Mesendoderm (in vitro differentiated cells): Measurements from ENCODE around the gene PDE3A.
A peak's percentile ranks its signal among the peaks of the same experiment; 100 is the strongest.

Experiments
- DNase-seq: peaks from one replicate; pipeline ENCODE4 v3.0.0; 2013
- H2AK5ac ChIP-seq: 2 replicates; pipeline ENCODE4 v1.6.1; 2013; ENCODE audit warnings: low read length, inconsistent platforms
- H2BK120ac ChIP-seq: 2 replicates; pipeline ENCODE4 v1.6.1; 2013; ENCODE audit warnings: low read depth, mild to moderate bottlenecking, low read length, moderate library complexity, mixed read lengths
- H2BK15ac ChIP-seq: replicated peaks from 2 replicates; pipeline ENCODE4 v1.6.1; 2013; ENCODE audit warnings: low read depth, mild to moderate bottlenecking, moderate library complexity
- H2BK5ac ChIP-seq: 2 replicates; pipeline ENCODE4 v1.6.1; 2013; ENCODE audit warnings: low read length, inconsistent platforms
- H3K18ac ChIP-seq: 2 replicates; pipeline ENCODE4 v1.6.1; 2013; ENCODE audit warnings: mild to moderate bottlenecking, low read length, mixed read lengths
- H3K23ac ChIP-seq: one replicate; pipeline ENCODE4 v1.6.1; 2013; ENCODE audit warnings: low read length
- H3K27ac ChIP-seq: 2 replicates; pipeline ENCODE4 v1.5.1; 2013; ENCODE audit warnings: low read depth, mild to moderate bottlenecking, inconsistent platforms, low read length, moderate library complexity
- H3K27me3 ChIP-seq: 2 replicates; pipeline ENCODE4 v1.6.1; 2013; ENCODE audit warnings: low read length, control low read depth, mild to moderate bottlenecking, inconsistent platforms; ENCODE audit not compliant: insufficient read depth, poor library complexity
- H3K36me3 ChIP-seq: 2 replicates; pipeline ENCODE4 v1.6.1; 2013; ENCODE audit warnings: low read length, inconsistent platforms; ENCODE audit not compliant: control insufficient read depth, insufficient read depth
- H3K4ac ChIP-seq: one replicate; pipeline ENCODE4 v1.6.1; 2013; ENCODE audit warnings: low read depth, mild to moderate bottlenecking, low read length, moderate library complexity
- H3K4me1 ChIP-seq: 2 replicates; pipeline ENCODE4 v1.6.1; 2013; ENCODE audit warnings: low read depth, low read length, inconsistent platforms; ENCODE audit not compliant: control insufficient read depth
- H3K4me2 ChIP-seq: 2 replicates; pipeline ENCODE4 v1.6.1; 2013; ENCODE audit warnings: low read length
- H3K4me3 ChIP-seq: 2 replicates; pipeline ENCODE4 v1.5.1; 2013; ENCODE audit warnings: mild to moderate bottlenecking, low read length
- H3K56ac ChIP-seq: one replicate; pipeline ENCODE4 v1.6.1; 2013; ENCODE audit warnings: low read length
- H3K79me1 ChIP-seq: 2 replicates; pipeline ENCODE4 v1.6.1; 2013; ENCODE audit warnings: low read length, inconsistent platforms
- H3K79me2 ChIP-seq: 2 replicates; pipeline ENCODE4 v1.6.1; 2013; ENCODE audit warnings: mild to moderate bottlenecking, low read length; ENCODE audit not compliant: control insufficient read depth, insufficient read depth
- H3K9ac ChIP-seq: 2 replicates; pipeline ENCODE4 v1.6.1; 2013; ENCODE audit warnings: low read length, inconsistent platforms
- H4K5ac ChIP-seq: one replicate; pipeline ENCODE4 v1.6.1; 2013; ENCODE audit warnings: low read length
- H4K8ac ChIP-seq: one replicate; pipeline ENCODE4 v1.6.1; 2013; ENCODE audit warnings: low read depth, mild to moderate bottlenecking, control low read depth, low read length, moderate library complexity
- WGBS: extraction: QIAGEN DNeasy Blood & Tissue Kit; methylation state at CpG from one replicate; pipeline ENCODE4 v1.1.7; 2013; ENCODE audit warnings: low lambda C conversion rate, missing lambda C conversion rate; ENCODE audit not compliant: insufficient coverage; ENCODE audit errors: extremely low coverage; 5-methylcytosine and 5-hydroxymethylcytosine counted together

The PDE3A gene

GRCh38 chr12:20459920-20460319 lies 91.6 kb downstream of the PDE3A start:
- H4K8ac ChIP-seq, result no peak overlapping the region
- no peak overlapping the region for H3K18ac ChIP-seq
- H3K4me1 ChIP-seq, result no peaks in the 10 kb centered on the region
- H2BK15ac ChIP-seq, result no peak overlapping the region
- no peak overlapping the region for H2BK120ac ChIP-seq
- H3K9ac ChIP-seq, result no peak overlapping the region
- no CpG with 5 or more reads among the region's 1 CpG for WGBS
- H4K5ac ChIP-seq, result no peak overlapping the region
- no peaks in the 10 kb centered on the region for H3K36me3 ChIP-seq
- H3K4me3 ChIP-seq, result no peak overlapping the region
- no peak overlapping the region for H3K4ac ChIP-seq
- H3K56ac ChIP-seq, result no peak overlapping the region
- H3K27me3 ChIP-seq, result no peaks in the 10 kb centered on the region
- no peaks in the 10 kb centered on the region for H3K79me1 ChIP-seq
- peak; percentile 82 for DNase-seq
- no peak overlapping the region for H2BK5ac ChIP-seq
- H3K27ac ChIP-seq, result no peak overlapping the region
- no peaks in the 10 kb centered on the region for H3K79me2 ChIP-seq
- H2AK5ac ChIP-seq, result no peak overlapping the region
- no peak overlapping the region for H3K4me2 ChIP-seq
- H3K23ac ChIP-seq, result no peak overlapping the region

GRCh38 chr12:20460956-20461355 lies 92.6 kb downstream of the PDE3A start:
- no peaks in the 10 kb centered on the region for H3K36me3 ChIP-seq
- no peak overlapping the region for H3K4me3 ChIP-seq
- no peak overlapping the region for H3K56ac ChIP-seq
- H3K79me1 ChIP-seq, result no peaks in the 10 kb centered on the region
- no peaks in the 10 kb centered on the region for H3K79me2 ChIP-seq
- H3K27me3 ChIP-seq, result no peaks in the 10 kb centered on the region
- H4K8ac ChIP-seq, result no peak overlapping the region
- H3K9ac ChIP-seq, result no peak overlapping the region
- H2AK5ac ChIP-seq, result no peak overlapping the region
- H2BK15ac ChIP-seq, result no peak overlapping the region
- peak; percentile 67 for DNase-seq
- H3K4ac ChIP-seq, result no peak overlapping the region
- H3K27ac ChIP-seq, result no peak overlapping the region
- no peak overlapping the region for H3K23ac ChIP-seq
- no peak overlapping the region for H2BK120ac ChIP-seq
- no peaks in the 10 kb centered on the region for H3K4me1 ChIP-seq
- H3K4me2 ChIP-seq, result no peak overlapping the region
- H2BK5ac ChIP-seq, result no peak overlapping the region
- WGBS, result no CpG with 5 or more reads among the region's 2 CpGs
- H4K5ac ChIP-seq, result no peak overlapping the region
- no peak overlapping the region for H3K18ac ChIP-seq

GRCh38 chr12:20463913-20464524 lies 95.7 kb downstream of the PDE3A start:
- DNase-seq, result no peak
- no CpG with 5 or more reads among the region's 2 CpGs for WGBS
- H3K79me2 ChIP-seq, result no peaks in the 10 kb centered on the region
- H3K27ac ChIP-seq, result no peak overlapping the region
- no peak overlapping the region for H2BK15ac ChIP-seq
- H3K4me2 ChIP-seq, result no peak overlapping the region
- no peak overlapping the region for H3K4me3 ChIP-seq
- H2BK5ac ChIP-seq, result no peak overlapping the region
- H3K56ac ChIP-seq, result no peak overlapping the region
- no peak overlapping the region for H2AK5ac ChIP-seq
- no peak overlapping the region for H4K8ac ChIP-seq
- H3K4ac ChIP-seq, result no peak overlapping the region
- no peak overlapping the region for H2BK120ac ChIP-seq
- H3K18ac ChIP-seq, result no peak overlapping the region
- no peak overlapping the region for H3K9ac ChIP-seq
- H3K79me1 ChIP-seq, result no peaks in the 10 kb centered on the region
- H3K23ac ChIP-seq, result no peak overlapping the region
- no peak overlapping the region for H4K5ac ChIP-seq
- H3K27me3 ChIP-seq, result no peaks in the 10 kb centered on the region
- no peaks in the 10 kb centered on the region for H3K4me1 ChIP-seq
- H3K36me3 ChIP-seq, result no peaks in the 10 kb centered on the region

GRCh38 chr12:20469300-20469699 lies 101.0 kb downstream of the PDE3A start:
- Histone ChIP-seq H3K9ac (no peak overlapping the region), H3K4me3 (no peak overlapping the region), H2BK15ac (no peak overlapping the region), H3K18ac (no peak overlapping the region), H3K4ac (no peak overlapping the region), H2BK5ac (no peak overlapping the region), H3K4me1 (no peaks in the 10 kb centered on the region), H3K23ac (no peak overlapping the region), H3K79me1 (no peaks in the 10 kb centered on the region), H3K27me3 (no peaks in the 10 kb centered on the region), H3K27ac (no peak overlapping the region), H3K56ac (no peak overlapping the region), H2BK120ac (no peak overlapping the region), H3K36me3 (no peaks in the 10 kb centered on the region), H3K79me2 (no peaks in the 10 kb centered on the region), H3K4me2 (no peak overlapping the region), H2AK5ac (no peak overlapping the region), H4K8ac (no peak overlapping the region), H4K5ac (no peak overlapping the region)
- no CpG with 5 or more reads among the region's 4 CpGs for WGBS
- DNase-seq, result no peak

- H3K56ac ChIP-seq, result no peak overlapping the region
- H3K79me2 ChIP-seq, result no peaks in the 10 kb centered on the region
- H3K18ac ChIP-seq, result no peak overlapping the region
- H3K4me2 ChIP-seq, result no peak overlapping the region
- H3K79me1 ChIP-seq, result no peaks in the 10 kb centered on the region
- no peak overlapping the region for H4K8ac ChIP-seq
- no peak overlapping the region for H3K27ac ChIP-seq
- no peaks in the 10 kb centered on the region for H3K27me3 ChIP-seq
- no peaks in the 10 kb centered on the region for H3K4me1 ChIP-seq
- no peak overlapping the region for H2BK5ac ChIP-seq
- H3K4ac ChIP-seq, result no peak overlapping the region
- H2AK5ac ChIP-seq, result no peak overlapping the region
- no peak for DNase-seq
- H3K9ac ChIP-seq, result no peak overlapping the region
- no peak overlapping the region for H4K5ac ChIP-seq
- H2BK120ac ChIP-seq, result no peak overlapping the region
- H2BK15ac ChIP-seq, result no peak overlapping the region
- H3K4me3 ChIP-seq, result no peak overlapping the region
- H3K36me3 ChIP-seq, result no peaks in the 10 kb centered on the region
- H3K23ac ChIP-seq, result no peak overlapping the region
These were observed 101.4 kb downstream of the PDE3A start for GRCh38 chr12:20469756-20470155.

- Histone ChIP-seq H2BK5ac (no peak overlapping the region), H3K4me1 (no peaks in the 10 kb centered on the region), H2AK5ac (no peak overlapping the region), H3K4me2 (no peak overlapping the region), H3K27me3 (no peaks in the 10 kb centered on the region), H2BK15ac (no peak overlapping the region), H3K9ac (no peak overlapping the region), H3K4me3 (no peak overlapping the region), H3K36me3 (no peaks in the 10 kb centered on the region), H3K4ac (no peak overlapping the region), H3K79me2 (no peaks in the 10 kb centered on the region), H4K5ac (no peak overlapping the region), H4K8ac (no peak overlapping the region), H3K23ac (no peak overlapping the region), H3K56ac (no peak overlapping the region), H3K27ac (no peak overlapping the region), H3K18ac (no peak overlapping the region), H3K79me1 (no peaks in the 10 kb centered on the region), H2BK120ac (no peak overlapping the region)
- DNase-seq, result no peak
- no CpG with 5 or more reads among the region's 2 CpGs for WGBS
These were observed 103.9 kb downstream of the PDE3A start for GRCh38 chr12:20472102-20472782.
